Measurements from ENCODE around the gene DPEP2.
A peak's percentile ranks its signal among the peaks of the same experiment; 100 is the strongest.
"Not testable (repeated sequence)": the region's sequence is repeated elsewhere in the genome, so short reads cannot be mapped to it uniquely, and the experiment has no call there.

Gene DPEP2

DNA sequence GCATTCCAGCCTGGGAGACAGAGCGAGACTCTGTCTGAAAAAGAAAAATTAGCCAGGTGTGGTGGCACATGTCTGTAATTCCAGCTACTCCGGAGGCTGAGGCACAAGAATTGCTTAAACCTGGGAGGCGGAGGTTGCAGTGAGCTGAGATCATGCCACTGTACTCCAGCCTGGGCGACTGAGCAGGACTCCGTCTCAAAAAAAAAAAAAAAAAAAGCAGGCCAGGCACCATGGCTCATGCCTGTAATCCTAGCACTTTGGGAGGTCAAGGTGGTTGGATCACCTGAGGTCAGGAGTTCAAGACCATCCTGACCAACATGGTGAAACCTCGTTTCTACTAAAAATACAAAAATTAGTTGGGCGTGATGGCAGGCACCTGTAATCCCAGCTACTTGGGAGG lies 27.0 kb downstream of the DPEP2 start:
- DNase-seq: not testable (repeated sequence)

- peak; percentile 58 for DNase-seq
Observed at GRCh38 chr16:67971111-67971510, 28.2 kb downstream of the DPEP2 start.

- peak; percentile 82 for DNase-seq
Observed at GRCh38 chr16:67969254-67970039, 29.8 kb downstream of the DPEP2 start.

- DNase-seq: peak; percentile 94
Observed at GRCh38 chr16:67968400-67969253, 30.7 kb downstream of the DPEP2 start, which contains the start of gene SLC12A4. Gene SLC12A4, minus strand, starts transcription at chr16:67968637. Its CDS starts 84 bp downstream, at chr16:67968553.

DNA sequence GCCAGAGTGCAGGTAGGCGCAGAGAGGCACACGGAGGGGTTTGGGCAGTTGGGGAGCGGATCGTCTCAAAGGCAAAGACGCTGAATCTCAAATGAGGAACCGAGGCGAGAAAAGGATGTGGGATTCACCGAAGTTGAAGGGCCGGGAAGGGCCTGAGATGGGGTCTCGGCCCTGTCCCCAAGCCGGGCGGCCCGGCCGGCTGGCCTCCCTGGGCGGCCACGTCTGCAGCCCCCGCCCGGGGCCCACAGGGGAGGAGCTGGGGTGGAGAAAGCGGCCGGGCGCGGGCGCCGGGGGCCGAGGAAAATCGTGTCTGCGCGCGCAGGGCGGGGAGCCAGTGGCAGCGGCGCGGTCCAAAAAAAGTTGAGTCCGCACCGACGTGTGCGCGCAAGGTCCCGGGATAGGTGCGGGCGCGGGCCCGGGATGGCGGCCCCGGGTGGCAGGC lies 31.3 kb downstream of the DPEP2 start:
- peak; percentile 26 for DNase-seq

- DNase-seq: peak; percentile 22
Observed at GRCh38 chr16:67967183-67967957, 31.9 kb downstream of the DPEP2 start.

GRCh38 chr16:67966549-67967182 lies 32.6 kb downstream of the DPEP2 start:
- DNase-seq: peak; percentile 53

- no peak for DNase-seq
Observed at GRCh38 chr16:67965668-67966548, 33.4 kb downstream of the DPEP2 start.

- no peak for DNase-seq
Observed at GRCh38 chr16:67964477-67965131, 34.7 kb downstream of the DPEP2 start.

- no peak for DNase-seq
Observed at GRCh38 chr16:67963662-67964321, 35.5 kb downstream of the DPEP2 start.

DNA sequence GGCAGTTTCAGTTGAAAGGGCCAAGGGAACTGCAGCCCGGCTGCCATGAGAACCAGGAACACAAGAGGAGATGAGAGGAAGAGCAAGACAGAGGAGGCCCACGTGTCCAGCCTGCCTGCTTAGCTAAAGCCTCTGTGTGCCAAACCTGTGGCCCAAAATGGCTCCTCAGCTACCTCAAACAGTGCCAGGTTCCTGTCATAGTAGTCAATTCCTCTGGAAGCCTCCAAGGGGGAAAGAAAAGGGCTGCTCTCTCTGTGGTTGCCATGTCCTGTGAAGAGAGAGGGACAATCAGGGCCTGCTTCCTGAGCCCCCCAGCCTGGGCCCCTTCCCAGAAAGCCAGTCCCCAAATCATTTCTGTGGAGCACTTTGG lies 36.0 kb downstream of the DPEP2 start:
- no peak for DNase-seq

DNA sequence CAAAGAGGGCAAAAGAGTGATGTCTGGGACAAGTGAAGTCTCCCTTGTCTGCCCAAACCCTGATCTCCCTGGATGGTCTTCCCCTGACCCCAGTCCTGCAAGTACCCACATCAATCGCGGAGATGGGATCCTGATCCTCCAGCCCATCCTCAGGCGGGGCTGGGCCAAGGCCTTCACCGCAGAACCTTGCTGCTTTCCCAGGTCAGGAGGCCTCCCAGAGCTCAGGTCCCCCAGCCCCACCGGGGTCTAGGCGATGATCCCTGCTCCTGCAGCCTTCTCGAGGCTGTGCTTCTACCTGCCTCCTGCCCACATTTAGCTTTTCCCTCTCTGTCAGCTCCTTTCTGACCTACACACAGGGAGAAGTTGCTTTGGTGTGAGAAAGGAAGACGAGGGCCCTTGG lies 37.1 kb downstream of the DPEP2 start:
- no peak for DNase-seq

- no peak for DNase-seq
Observed at GRCh38 chr16:67961551-67961957, 37.7 kb downstream of the DPEP2 start.

GRCh38 chr16:67959536-67960329 lies 39.6 kb downstream of the DPEP2 start:
- DNase-seq: no peak

DNA sequence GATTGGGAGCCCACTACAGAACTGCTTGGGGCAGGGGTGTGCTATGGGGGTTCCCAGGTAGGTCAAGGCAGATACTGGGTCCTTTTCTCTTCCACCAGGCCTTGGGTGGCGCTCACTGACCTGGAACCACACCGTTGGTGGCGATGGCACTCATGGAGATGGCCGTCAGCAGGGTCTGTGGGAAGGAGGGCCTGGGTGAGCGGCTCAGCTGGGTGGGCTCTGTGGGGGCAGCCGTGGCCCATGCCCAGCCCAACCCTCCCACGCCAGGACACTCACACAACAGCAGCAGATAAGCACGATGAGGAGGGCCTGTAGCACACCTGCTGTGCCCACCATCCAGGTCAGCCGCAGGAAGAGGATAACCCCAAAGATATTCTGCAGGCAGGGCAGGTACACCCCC lies 41.7 kb downstream of the DPEP2 start:
- DNase-seq: no peak

DNA sequence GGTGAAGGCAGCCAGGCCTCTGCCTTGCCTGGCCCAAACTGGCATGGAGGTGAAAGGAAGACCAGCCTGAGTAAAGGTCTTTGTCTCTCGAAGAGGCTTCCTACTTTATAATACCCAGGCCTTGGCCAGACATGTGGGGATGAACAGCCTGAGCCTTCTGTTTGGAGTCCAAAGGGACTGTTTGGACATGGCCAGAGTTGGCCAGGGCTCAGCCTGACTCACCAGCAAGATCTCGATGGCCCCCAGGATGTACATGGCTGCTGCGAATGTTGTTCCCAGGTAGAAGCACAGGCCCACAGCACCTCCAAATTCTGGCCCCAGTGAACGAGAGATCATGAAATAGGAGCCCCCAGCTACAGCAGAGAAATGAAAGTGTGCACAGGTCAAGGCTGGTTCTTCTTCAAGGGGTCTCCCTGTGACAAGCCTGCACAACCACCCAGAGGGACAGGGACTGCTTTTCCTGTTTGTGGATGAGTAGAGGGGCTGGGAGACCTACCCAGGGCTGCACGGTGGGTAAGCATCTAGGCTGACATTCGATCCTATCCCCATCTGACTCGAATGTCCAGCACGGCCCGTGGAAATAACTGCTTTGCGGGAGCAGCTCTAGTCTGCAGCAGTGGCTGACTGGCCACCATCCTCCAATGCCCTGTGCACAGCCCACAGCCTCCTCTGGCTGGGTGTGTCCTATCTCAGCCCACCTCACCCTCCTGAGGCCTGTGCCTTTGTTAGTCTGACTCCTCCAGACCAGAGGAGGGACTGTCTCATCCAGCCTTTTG lies 44.7 kb downstream of the DPEP2 start:
- no peak for DNase-seq

DNA sequence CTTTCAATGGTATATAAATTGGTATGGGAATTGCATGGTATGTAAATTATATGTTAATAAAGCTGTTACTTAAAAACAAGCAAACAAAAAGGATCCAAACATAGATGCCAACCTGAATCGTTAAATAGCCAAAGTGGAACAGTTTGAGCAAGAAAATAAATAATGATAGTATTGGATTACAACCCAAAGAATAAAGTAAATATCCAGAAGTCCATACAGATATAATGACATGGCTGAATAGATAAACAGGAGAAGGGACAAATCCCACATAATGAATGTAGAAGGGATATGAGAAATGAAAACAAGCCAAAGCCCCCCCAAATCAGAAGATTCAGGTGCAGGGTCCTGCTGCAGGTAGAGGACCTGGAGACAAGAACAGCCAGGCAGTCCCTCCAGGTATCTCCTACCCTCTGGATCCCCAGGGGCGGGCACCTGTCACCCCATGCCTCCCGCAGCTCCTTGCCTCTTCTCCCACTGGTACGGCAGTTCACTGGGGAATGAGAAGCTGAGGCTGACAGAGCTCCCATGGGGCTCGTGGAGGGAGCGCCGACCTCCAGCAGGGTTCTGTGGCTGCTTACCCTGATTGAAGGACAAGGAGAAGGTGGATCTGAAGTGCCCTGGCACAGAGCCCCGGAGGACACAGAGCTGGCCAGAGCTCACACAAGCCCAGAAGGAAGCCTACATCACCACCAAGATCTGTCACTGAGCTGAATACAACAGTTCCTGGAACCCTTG lies 45.5 kb downstream of the DPEP2 start:
- no peak for DNase-seq

DNA sequence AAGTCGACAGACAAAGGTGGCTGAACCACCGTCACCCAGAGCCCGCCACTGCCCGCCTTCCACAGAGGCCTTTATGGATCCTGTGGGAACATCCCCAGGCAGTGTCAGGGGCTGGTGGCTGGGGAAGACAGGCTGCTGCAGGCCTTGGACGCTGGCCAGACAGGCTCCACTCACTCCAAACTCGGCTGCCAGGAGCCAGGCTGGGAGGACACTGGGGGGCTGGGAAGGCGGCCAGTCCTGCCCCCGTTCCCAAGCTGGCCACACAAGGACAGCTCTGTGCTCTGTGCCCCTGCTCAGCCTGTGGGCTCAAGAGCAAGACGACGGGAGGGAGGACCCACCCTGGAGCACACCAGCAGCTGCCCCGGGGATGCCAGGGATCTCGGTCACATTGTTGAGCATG lies 47.8 kb downstream of the DPEP2 start:
- no peak for DNase-seq

Measured in hematopoietic multipotent progenitor cell treated with erythropoietin and hydrocortisone succinate and interleukin-3 and kit ligand, for 8 days (in vitro differentiated cells).